Neural cell (in vitro differentiated cells): ENCODE results near the gene CADM1. TPM values are rescaled to one million over a fixed set of nuclear protein-coding genes. Genes with fewer than 3 reads are reported as not detected.

Experiments
- H2AFZ ChIP-seq: fragments of 200-600, 300-800 bp; sonication (generic), shearing (Covaris generic); 2 replicates; pipeline ENCODE4 v1.6.0; 2014; ENCODE audit warnings: low read depth, mild to moderate bottlenecking, antibody characterized with exemption, low read length, moderate library complexity
- H3F3A ChIP-seq: fragments of 200-600 bp; shearing (Covaris generic); 2 replicates; pipeline ENCODE4 v1.6.1; 2016; ENCODE audit warnings: mild to moderate bottlenecking, moderate library complexity, mixed read lengths, antibody characterized with exemption, low read length; ENCODE audit not compliant: insufficient read depth, poor library complexity, severe bottlenecking
- H3K27ac ChIP-seq: fragments of 200-600, 300-800 bp; sonication (generic), shearing (Covaris generic); 2 replicates; pipeline ENCODE4 v1.5.1; 2014; ENCODE audit warnings: mild to moderate bottlenecking, low read length, moderate library complexity
- H3K27me3 ChIP-seq: fragments of 300-800, 200-600 bp; sonication (generic), shearing (Covaris generic); 2 replicates; pipeline ENCODE4 v1.6.0; 2014; ENCODE audit warnings: mild to moderate bottlenecking, low read depth, low read length, moderate library complexity; ENCODE audit not compliant: insufficient read depth
- H3K36me3 ChIP-seq: fragments of 300-800, 200-600 bp; sonication (generic), shearing (Covaris generic); 2 replicates; pipeline ENCODE4 v1.5.1; 2014; ENCODE audit warnings: mild to moderate bottlenecking, antibody characterized with exemption, low read length, moderate library complexity; ENCODE audit not compliant: insufficient read depth
- H3K4me2 ChIP-seq: fragments of 300-800, 200-600 bp; sonication (generic), shearing (Covaris generic); 2 replicates; pipeline ENCODE4 v1.6.0; 2014; ENCODE audit warnings: mild to moderate bottlenecking, low read length
- H3K4me3 ChIP-seq: fragments of 300-800, 200-600 bp; sonication (generic), shearing (Covaris generic); 2 replicates; pipeline ENCODE4 v1.5.1; 2014; ENCODE audit warnings: mild to moderate bottlenecking, low read length, moderate library complexity
- H3K79me2 ChIP-seq: fragments of 200-600 bp; shearing (Covaris generic); replicated peaks from 2 replicates; pipeline ENCODE4 v1.6.0; 2014; ENCODE audit warnings: mild to moderate bottlenecking, low read length, moderate library complexity; ENCODE audit not compliant: insufficient read depth
- H3K9ac ChIP-seq: fragments of 300-800, 200-600 bp; sonication (generic), shearing (Covaris generic); 2 replicates; pipeline ENCODE4 v1.6.1; 2016; ENCODE audit warnings: mild to moderate bottlenecking, low read length, mixed read lengths
- H3K9me2 ChIP-seq: fragments of 200-600 bp; shearing (Covaris generic); 2 replicates; pipeline ENCODE4 v1.6.1; 2016; ENCODE audit warnings: mild to moderate bottlenecking, low read length, mixed read lengths; ENCODE audit not compliant: insufficient read depth
- H3K9me3 ChIP-seq: fragments of 200-600, 300-800 bp; sonication (generic), shearing (Covaris generic); 2 replicates; pipeline ENCODE4 v1.6.1; 2016; ENCODE audit warnings: mild to moderate bottlenecking, mixed run types, low read length, moderate library complexity, mixed read lengths
- H4K20me1 ChIP-seq: fragments of 200-600 bp; shearing (Covaris generic); 2 replicates; pipeline ENCODE4 v1.6.1; 2016; ENCODE audit warnings: mild to moderate bottlenecking, mixed run types; ENCODE audit not compliant: insufficient read depth
- EP300 ChIP-seq: fragments of 450-650 bp; conservative IDR thresholded peaks from 2 replicates; pipeline ENCODE4 v1.6.1; 2014; ENCODE audit warnings: antibody characterized with exemption, mild to moderate bottlenecking, moderate library complexity; ENCODE audit not compliant: poor library complexity, severe bottlenecking
- EZH2 ChIP-seq: fragments of 200-600, 300-800 bp; shearing (Covaris generic), sonication (generic); IDR thresholded peaks from 2 replicates; pipeline ENCODE4 v1.6.1; 2014; ENCODE audit warnings: antibody characterized with exemption, low read length, borderline replicate concordance, mild to moderate bottlenecking; ENCODE audit not compliant: insufficient read depth, poor library complexity, severe bottlenecking
- MXI1 ChIP-seq: fragments of 450-650 bp; conservative IDR thresholded peaks from 2 replicates; pipeline ENCODE4 v1.6.1; 2014; ENCODE audit warnings: antibody characterized with exemption, mild to moderate bottlenecking; ENCODE audit not compliant: poor library complexity, severe bottlenecking
- POLR2AphosphoS5 ChIP-seq: IDR thresholded peaks from 2 replicates; pipeline ENCODE4 v1.6.1; 2012
- RAD21 ChIP-seq: fragments of 450-650 bp; conservative IDR thresholded peaks from 2 replicates; pipeline ENCODE4 v1.6.1; 2014; ENCODE audit warnings: antibody characterized with exemption, mild to moderate bottlenecking, moderate library complexity
- SMC3 ChIP-seq: fragments of 450-650 bp; conservative IDR thresholded peaks from 2 replicates; pipeline ENCODE4 v1.6.1; 2014; ENCODE audit warnings: antibody characterized with exemption, mild to moderate bottlenecking, moderate library complexity; ENCODE audit not compliant: poor library complexity
- TAF1 ChIP-seq: IDR thresholded peaks from 2 replicates; pipeline ENCODE4 v1.6.1; 2012; ENCODE audit warnings: low read depth
- polyA plus RNA-seq: library from polyadenylated mRNA; depleted of rRNA; stranded (reverse); fragments of >200 nt; gene quantifications from 2 replicates; pipeline ENCODE4 v1.2.3, GENCODE V29; 2014
- TF ChIP-seq, protein P1 (sequence below): fragments of 450-650 bp; IDR thresholded peaks from 2 replicates; pipeline ENCODE4 v1.5.1; 2014; ENCODE audit warnings: antibody characterized with exemption, mild to moderate bottlenecking, moderate library complexity; ENCODE audit not compliant: poor library complexity, severe bottlenecking
- TF ChIP-seq, protein P2 (sequence below): IDR thresholded peaks from 2 replicates; pipeline ENCODE4 v1.6.1; 2012; ENCODE audit warnings: borderline replicate concordance

Gene CADM1
- polyA plus RNA-seq, 1 donor from 2014 or later = 92.1 TPM

DNA sequence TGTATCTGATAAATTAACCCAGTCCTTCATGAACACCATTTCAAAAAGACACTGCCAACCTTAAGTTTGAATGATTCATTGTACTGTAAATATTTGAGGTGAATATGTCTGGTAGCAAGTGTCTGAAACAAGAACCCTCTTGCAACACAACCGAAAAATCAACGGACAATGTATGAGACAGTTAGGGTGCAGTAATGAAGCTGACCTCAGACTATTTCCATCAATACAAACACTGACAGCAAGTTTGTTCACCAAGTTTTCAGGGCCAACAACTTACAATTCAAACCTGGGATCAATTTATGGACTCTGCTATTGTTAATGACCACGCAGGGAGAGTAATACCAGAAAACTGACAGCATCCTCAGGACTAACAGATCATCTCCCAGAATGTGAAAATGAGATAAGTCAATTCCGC is 126.3 kb downstream of the CADM1 start:
- Histone ChIP-seq H2AFZ (no peak overlapping the region), H3K79me2 (no peaks in the 10 kb centered on the region), H3K36me3 (no peaks in the 10 kb centered on the region), H3K9ac (no peak overlapping the region), H3K4me3 (no peak overlapping the region), H3K4me2 (no peak overlapping the region), H3K9me3 (no peaks in the 10 kb centered on the region), H3K9me2 (no peaks in the 10 kb centered on the region), H3K27me3 (no peaks in the 10 kb centered on the region), H3F3A (no peaks in the 10 kb centered on the region), H4K20me1 (no peaks in the 10 kb centered on the region), H3K27ac (no peak overlapping the region)
- TF ChIP-seq, protein P1, sequence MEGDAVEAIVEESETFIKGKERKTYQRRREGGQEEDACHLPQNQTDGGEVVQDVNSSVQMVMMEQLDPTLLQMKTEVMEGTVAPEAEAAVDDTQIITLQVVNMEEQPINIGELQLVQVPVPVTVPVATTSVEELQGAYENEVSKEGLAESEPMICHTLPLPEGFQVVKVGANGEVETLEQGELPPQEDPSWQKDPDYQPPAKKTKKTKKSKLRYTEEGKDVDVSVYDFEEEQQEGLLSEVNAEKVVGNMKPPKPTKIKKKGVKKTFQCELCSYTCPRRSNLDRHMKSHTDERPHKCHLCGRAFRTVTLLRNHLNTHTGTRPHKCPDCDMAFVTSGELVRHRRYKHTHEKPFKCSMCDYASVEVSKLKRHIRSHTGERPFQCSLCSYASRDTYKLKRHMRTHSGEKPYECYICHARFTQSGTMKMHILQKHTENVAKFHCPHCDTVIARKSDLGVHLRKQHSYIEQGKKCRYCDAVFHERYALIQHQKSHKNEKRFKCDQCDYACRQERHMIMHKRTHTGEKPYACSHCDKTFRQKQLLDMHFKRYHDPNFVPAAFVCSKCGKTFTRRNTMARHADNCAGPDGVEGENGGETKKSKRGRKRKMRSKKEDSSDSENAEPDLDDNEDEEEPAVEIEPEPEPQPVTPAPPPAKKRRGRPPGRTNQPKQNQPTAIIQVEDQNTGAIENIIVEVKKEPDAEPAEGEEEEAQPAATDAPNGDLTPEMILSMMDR = no peak
- no peak for TF ChIP-seq RAD21
- no peak for TF ChIP-seq TAF1
- no peak for TF ChIP-seq MXI1
- TF ChIP-seq, protein P2, sequence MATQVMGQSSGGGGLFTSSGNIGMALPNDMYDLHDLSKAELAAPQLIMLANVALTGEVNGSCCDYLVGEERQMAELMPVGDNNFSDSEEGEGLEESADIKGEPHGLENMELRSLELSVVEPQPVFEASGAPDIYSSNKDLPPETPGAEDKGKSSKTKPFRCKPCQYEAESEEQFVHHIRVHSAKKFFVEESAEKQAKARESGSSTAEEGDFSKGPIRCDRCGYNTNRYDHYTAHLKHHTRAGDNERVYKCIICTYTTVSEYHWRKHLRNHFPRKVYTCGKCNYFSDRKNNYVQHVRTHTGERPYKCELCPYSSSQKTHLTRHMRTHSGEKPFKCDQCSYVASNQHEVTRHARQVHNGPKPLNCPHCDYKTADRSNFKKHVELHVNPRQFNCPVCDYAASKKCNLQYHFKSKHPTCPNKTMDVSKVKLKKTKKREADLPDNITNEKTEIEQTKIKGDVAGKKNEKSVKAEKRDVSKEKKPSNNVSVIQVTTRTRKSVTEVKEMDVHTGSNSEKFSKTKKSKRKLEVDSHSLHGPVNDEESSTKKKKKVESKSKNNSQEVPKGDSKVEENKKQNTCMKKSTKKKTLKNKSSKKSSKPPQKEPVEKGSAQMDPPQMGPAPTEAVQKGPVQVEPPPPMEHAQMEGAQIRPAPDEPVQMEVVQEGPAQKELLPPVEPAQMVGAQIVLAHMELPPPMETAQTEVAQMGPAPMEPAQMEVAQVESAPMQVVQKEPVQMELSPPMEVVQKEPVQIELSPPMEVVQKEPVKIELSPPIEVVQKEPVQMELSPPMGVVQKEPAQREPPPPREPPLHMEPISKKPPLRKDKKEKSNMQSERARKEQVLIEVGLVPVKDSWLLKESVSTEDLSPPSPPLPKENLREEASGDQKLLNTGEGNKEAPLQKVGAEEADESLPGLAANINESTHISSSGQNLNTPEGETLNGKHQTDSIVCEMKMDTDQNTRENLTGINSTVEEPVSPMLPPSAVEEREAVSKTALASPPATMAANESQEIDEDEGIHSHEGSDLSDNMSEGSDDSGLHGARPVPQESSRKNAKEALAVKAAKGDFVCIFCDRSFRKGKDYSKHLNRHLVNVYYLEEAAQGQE = no peak
- TF ChIP-seq EZH2 = no peak
- TF ChIP-seq POLR2AphosphoS5 = no peak
- TF ChIP-seq SMC3 = no peak
- TF ChIP-seq EP300 = no peak

DNA sequence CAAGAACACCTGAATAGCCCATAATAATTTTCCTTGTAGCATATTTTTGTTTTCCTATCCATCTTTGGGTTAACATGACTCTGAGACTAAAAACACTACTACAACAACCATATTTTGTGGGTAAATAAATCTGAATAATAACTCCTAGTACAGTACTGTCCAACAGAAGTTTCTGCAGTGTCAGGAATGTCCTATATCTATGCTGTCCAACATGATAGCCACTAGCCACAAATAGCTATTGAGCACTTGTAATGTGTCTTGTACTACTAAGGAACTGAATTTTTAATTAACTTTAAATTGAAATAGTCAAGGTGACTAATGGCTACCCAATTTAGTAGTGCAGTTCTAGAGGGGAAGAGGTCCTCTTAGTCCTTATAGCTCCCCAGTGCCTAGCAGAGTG is 135.6 kb downstream of the CADM1 start:
- no peaks in the 10 kb centered on the region for H3K27me3 ChIP-seq
- H2AFZ ChIP-seq = no peak overlapping the region
- H3K4me2 ChIP-seq = no peak overlapping the region
- no peaks in the 10 kb centered on the region for H3K36me3 ChIP-seq
- no peak overlapping the region for H3K27ac ChIP-seq
- no peaks in the 10 kb centered on the region for H3F3A ChIP-seq
- H3K9ac ChIP-seq = no peak overlapping the region
- H3K4me3 ChIP-seq = no peak overlapping the region
- no peaks in the 10 kb centered on the region for H3K9me3 ChIP-seq
- no peaks in the 10 kb centered on the region for H3K9me2 ChIP-seq
- TF ChIP-seq SMC3 = no peak
- no peak for TF ChIP-seq EZH2
- TF ChIP-seq, protein P2 = no peak
- no peak for TF ChIP-seq POLR2AphosphoS5
- TF ChIP-seq RAD21 = no peak
- no peak for TF ChIP-seq TAF1
- no peaks in the 10 kb centered on the region for H4K20me1 ChIP-seq
- no peaks in the 10 kb centered on the region for H3K79me2 ChIP-seq
